H1 (cell line): Measurements from ENCODE around the gene MTHFD1. TPM values are rescaled to one million over a fixed set of nuclear protein-coding genes. Genes with fewer than 3 reads are reported as not detected.

Source experiments
- CTCF ChIA-PET: fragments of 300-600 bp; sonication (Branson Sonifier 250); formaldehyde crosslinking; loops from one replicate; lab custom pipeline; 2021; ENCODE audit not compliant: partially characterized antibody; lab: Charles Lee
- POLR2A ChIA-PET: fragments of 300-600 bp; sonication (Branson Sonifier 250); formaldehyde crosslinking; loops from one replicate; lab custom pipeline; 2021; ENCODE audit warnings: inconsistent platforms; ENCODE audit not compliant: partially characterized antibody; lab: Charles Lee
- DNase-seq, 2 experiments: peaks; one replicate each; pipeline versions ENCODE4 v3.0.0 to v3.0.0-alpha.2; 2010 to 2022; ENCODE audit warnings: low spot score in 2 of 2, low read depth in 1 of 2, mixed read lengths in 1 of 2
- FAIRE-seq: peaks from 2 replicates; lab custom pipeline; 2011; peaks lifted over from hg19 to GRCh38; lab: Jason Lieb, UNC
- H2AFZ ChIP-seq: 2 replicates; pipeline ENCODE4 v1.8.1; 2012; ENCODE audit warnings: low read length, inconsistent platforms
- H2AK5ac ChIP-seq: 2 replicates; pipeline ENCODE4 v1.6.1; 2013; ENCODE audit warnings: low read depth, low read length
- H2BK120ac ChIP-seq: replicated peaks from 2 replicates; pipeline ENCODE3; 2013; ENCODE audit warnings: low read depth, low read length, inconsistent platforms
- H2BK12ac ChIP-seq: 2 replicates; pipeline ENCODE4 v1.6.1; 2013; ENCODE audit warnings: low read depth, low read length
- H2BK15ac ChIP-seq: 2 replicates; pipeline ENCODE4 v1.6.1; 2013; ENCODE audit warnings: low read length
- H2BK20ac ChIP-seq: 2 replicates; pipeline ENCODE4 v1.6.1; 2013; ENCODE audit warnings: low read length
- H2BK5ac ChIP-seq: 2 replicates; pipeline ENCODE4 v1.6.1; 2013; ENCODE audit warnings: low read depth, low read length
- H3K14ac ChIP-seq: 2 replicates; pipeline ENCODE4 v1.6.1; 2013; ENCODE audit warnings: inconsistent platforms; ENCODE audit not compliant: insufficient read length
- H3K18ac ChIP-seq: 2 replicates; pipeline ENCODE4 v1.6.1; 2013; ENCODE audit warnings: low read length; ENCODE audit errors: extremely low read depth
- H3K23ac ChIP-seq: 2 replicates; pipeline ENCODE4 v1.6.1; 2013; ENCODE audit warnings: inconsistent platforms; ENCODE audit not compliant: insufficient read length
- H3K23me2 ChIP-seq: 2 replicates; pipeline ENCODE4 v1.6.1; 2013; ENCODE audit warnings: low read depth, low read length
- H3K27ac ChIP-seq: 2 replicates; pipeline ENCODE4 v1.6.1; 2011; ENCODE audit warnings: low read depth, low read length, inconsistent platforms
- H3K27me3 ChIP-seq, 4 experiments: replicated peaks in 1 of 4; 1 replicate in 1 of 4; 2 replicates in 3 of 4; pipeline versions ENCODE4 v1.6.1 to v1.8.1; 2011 to 2013; ENCODE audit warnings: low read length in 3 of 4, mild to moderate bottlenecking in 3 of 4, inconsistent platforms in 2 of 4, mixed read lengths in 2 of 4, moderate library complexity in 1 of 4; ENCODE audit not compliant: control insufficient read depth in 3 of 4, insufficient read depth in 3 of 4; ENCODE audit errors: extremely low read depth in 1 of 4
- H3K36me3 ChIP-seq, 4 experiments: 2 replicates each; pipeline versions ENCODE4 v1.6.1 to v1.8.1; 2011 to 2013; ENCODE audit warnings: mild to moderate bottlenecking in 4 of 4, low read length in 3 of 4, moderate library complexity in 2 of 4, control low read depth in 1 of 4, inconsistent platforms in 1 of 4; ENCODE audit not compliant: insufficient read depth in 4 of 4, control insufficient read depth in 2 of 4
- H3K4ac ChIP-seq: replicated peaks from 2 replicates; pipeline ENCODE3; 2013; ENCODE audit warnings: low read length, low read depth, mixed read lengths, inconsistent platforms; ENCODE audit not compliant: insufficient read length
- H3K4me1 ChIP-seq, 4 experiments: replicated peaks in 1 of 4; 1 replicate in 1 of 4; 2 replicates in 3 of 4; pipeline versions ENCODE4 v1.6.1 to v1.8.1; 2011 to 2013; ENCODE audit warnings: low read length in 3 of 4, inconsistent platforms in 2 of 4, mixed read lengths in 1 of 4; ENCODE audit not compliant: insufficient read depth in 4 of 4, control insufficient read depth in 3 of 4
- H3K4me2 ChIP-seq, 2 experiments: 2 replicates each; pipeline versions ENCODE4 v1.6.1 to v1.8.1; 2011 to 2013; ENCODE audit warnings: low read depth in 2 of 2, low read length in 2 of 2, control low read depth in 1 of 2, inconsistent platforms in 1 of 2, mild to moderate bottlenecking in 1 of 2; ENCODE audit not compliant: insufficient read depth in 1 of 2
- H3K4me3 ChIP-seq, 4 experiments: fragments of 200-600, 300-600 bp in 1 of 4; sonication (generic), shearing (Covaris generic), sonication (Bioruptor Twin) in 1 of 4; 2 replicates each; pipeline versions ENCODE4 v1.5.1 to v1.8.1; 2011 to 2016; ENCODE audit warnings: low read length in 4 of 4, low read depth in 3 of 4, control low read depth in 2 of 4, inconsistent platforms in 2 of 4, mild to moderate bottlenecking in 2 of 4, mixed read lengths in 1 of 4, moderate library complexity in 1 of 4; ENCODE audit not compliant: insufficient read depth in 2 of 4; ENCODE audit errors: extremely low read depth in 1 of 4
- H3K56ac ChIP-seq: replicated peaks from 2 replicates; pipeline ENCODE3; 2013; ENCODE audit warnings: low read depth, mild to moderate bottlenecking, mixed read lengths, low read length, inconsistent platforms; ENCODE audit not compliant: insufficient read length
- H3K79me1 ChIP-seq: 2 replicates; pipeline ENCODE4 v1.6.1; 2013; ENCODE audit warnings: low read depth, low read length, control low read depth
- H3K79me2 ChIP-seq, 2 experiments: 2 replicates each; pipeline versions ENCODE4 v1.6.1 to v1.8.1; 2012 to 2013; ENCODE audit warnings: low read length in 2 of 2, mild to moderate bottlenecking in 2 of 2, inconsistent platforms in 1 of 2; ENCODE audit not compliant: insufficient read depth in 2 of 2, control insufficient read depth in 1 of 2
- H3K9ac ChIP-seq, 4 experiments: replicated peaks in 1 of 4; 1 replicate in 1 of 4; 2 replicates in 3 of 4; pipeline versions ENCODE4 v1.6.1 to v1.8.1; 2011 to 2013; ENCODE audit warnings: low read depth in 3 of 4, low read length in 3 of 4, control low read depth in 2 of 4, mild to moderate bottlenecking in 2 of 4, moderate library complexity in 2 of 4, inconsistent platforms in 1 of 4; ENCODE audit errors: extremely low read depth in 1 of 4
- H3K9me3 ChIP-seq, 2 experiments: 2 replicates each; pipeline versions ENCODE4 v1.6.1 to v1.8.1; 2012 to 2013; ENCODE audit warnings: mild to moderate bottlenecking in 2 of 2, moderate library complexity in 2 of 2, control low read depth in 1 of 2, inconsistent platforms in 1 of 2, low read depth in 1 of 2, low read length in 1 of 2, mixed read lengths in 1 of 2; ENCODE audit not compliant: insufficient read depth in 2 of 2
- H4K20me1 ChIP-seq, 2 experiments: replicated peaks in 1 of 2; 2 replicates each; pipeline versions ENCODE3 to v1.8.1; 2011 to 2013; ENCODE audit warnings: inconsistent platforms in 2 of 2, low read length in 2 of 2, mild to moderate bottlenecking in 1 of 2; ENCODE audit not compliant: insufficient read depth in 2 of 2, control insufficient read depth in 1 of 2
- H4K5ac ChIP-seq: 2 replicates; pipeline ENCODE4 v1.6.1; 2013; ENCODE audit warnings: low read length, low read depth, mixed read lengths, inconsistent platforms; ENCODE audit not compliant: insufficient read length
- H4K8ac ChIP-seq: 2 replicates; pipeline ENCODE4 v1.8.0; 2013; ENCODE audit warnings: mild to moderate bottlenecking, moderate library complexity, low read length, inconsistent platforms; ENCODE audit not compliant: insufficient read depth; ENCODE audit errors: extremely low read depth
- H4K91ac ChIP-seq: replicated peaks from 2 replicates; pipeline ENCODE3; 2013; ENCODE audit warnings: low read length, mixed read lengths, inconsistent platforms; ENCODE audit not compliant: insufficient read length
- RNF2 ChIP-seq: fragments of 200-900, 300-1000 bp; sonication (generic); IDR thresholded peaks from 2 replicates; pipeline ENCODE4 v1.7.1; 2016; ENCODE audit warnings: borderline replicate concordance, low read depth, mild to moderate bottlenecking, antibody characterized with exemption, low read length; ENCODE audit not compliant: poor library complexity, severe bottlenecking; ENCODE audit errors: missing control alignments
- TEAD4 ChIP-seq: IDR thresholded peaks from 2 replicates; pipeline ENCODE4 v1.6.1; 2012; ENCODE audit warnings: low read depth, low read length, inconsistent platforms, mixed read lengths
- WGBS, 2 experiments: shearing (Covaris generic) in 1 of 2; methylation state at CpG; one replicate each; pipeline versions ENCODE4 v1.1.6 to v1.1.7; 2013 to 2015; ENCODE audit warnings: low lambda C conversion rate in 2 of 2, mixed read lengths in 2 of 2, inconsistent platforms in 1 of 2, low coverage in 1 of 2, missing lambda C conversion rate in 1 of 2; ENCODE audit not compliant: insufficient replicate concordance in 2 of 2, insufficient coverage in 1 of 2, insufficient read length in 1 of 2; ENCODE audit errors: extremely low coverage in 1 of 2, missing lambda C conversion rate in 1 of 2; 5-methylcytosine and 5-hydroxymethylcytosine counted together
- polyA plus RNA-seq, 7 experiments: library from polyadenylated mRNA; depleted of rRNA in 3 of 7; stranded (reverse) in 5 of 7; unstranded in 2 of 7; fragments of >200 nt in 5 of 7; fragments of 200-250 nt in 2 of 7; gene quantifications; 1 replicate in 5 of 7; 2 replicates in 1 of 7; 4 replicates in 1 of 7; pipeline versions ENCODE4 v1.2.1 to v1.2.3, GENCODE V29; 2011 to 2013; ENCODE audit warnings: missing spikeins in 2 of 7, mixed read lengths in 2 of 7
- total RNA-seq: library from RNA; stranded (reverse); fragmentation: NEBNext Ultra II Directional; extraction: Animal tissue kit (Norgen Biotek cat#: 25700); gene quantifications from 2 replicates; pipeline ENCODE4 v1.2.1, GENCODE V29; 2021
- TF ChIP-seq, protein P1 (sequence below): IDR thresholded peaks from 2 replicates; pipeline ENCODE4 v1.6.1; 2012; ENCODE audit warnings: inconsistent platforms

The MTHFD1 gene
- total and polyA plus RNA-seq, 2 of the 8 experiments (the other 6 are each of a cell fraction or from before 2014, with no cell fraction given): 79.7 to 332 TPM

DNA sequence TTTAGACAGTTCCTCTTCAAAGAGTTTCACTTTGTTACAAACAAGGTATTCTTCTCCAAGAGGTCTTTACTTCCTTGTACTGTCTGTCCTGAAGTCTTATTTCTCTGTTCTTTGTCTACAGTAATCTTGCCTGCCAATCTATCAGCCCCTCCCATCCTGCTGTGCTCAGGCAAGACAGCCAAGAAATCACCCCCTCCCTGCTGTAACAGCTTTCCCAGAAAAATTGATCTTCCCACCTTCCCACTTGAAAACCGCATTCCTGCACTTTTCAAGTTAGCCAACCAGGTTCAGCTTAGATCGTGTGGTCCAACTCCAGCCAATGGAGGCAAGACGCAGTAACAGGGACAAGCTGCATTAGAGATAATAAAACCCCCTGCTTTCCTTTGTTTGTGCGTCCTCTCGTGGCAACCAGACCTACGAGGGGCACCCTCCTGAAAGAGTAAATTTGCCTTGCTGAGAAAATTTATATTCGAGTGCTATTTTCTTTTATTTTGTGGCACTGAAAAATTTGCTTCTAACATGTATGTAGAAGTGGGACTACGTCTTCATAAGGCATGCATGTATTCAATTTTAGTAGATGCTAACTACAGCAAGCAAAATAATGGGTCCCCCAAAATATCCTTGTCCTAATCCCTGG lies 47.5 kb upstream of the MTHFD1 start:
- no peak for DNase-seq
- Histone ChIP-seq H3K14ac (no peak overlapping the region), H4K8ac (no peak overlapping the region), H3K79me1 (no peaks in the 10 kb centered on the region), H2BK15ac (peak overlapping the region; percentile 50; the same call in 1 of the 2 replicates), H3K9me3 (no peaks in the 10 kb centered on the region), H2BK12ac (no peak overlapping the region), H4K5ac (no peak overlapping the region), H2AK5ac (no peak overlapping the region), H3K4ac (no peak overlapping the region), H3K56ac (no peak overlapping the region), H3K4me1 (peaks cover 6 to 14% (median 9%) of the 10 kb centered on the region in 4 experiments; a peak in 6 of 7 replicates), H4K91ac (no peak overlapping the region), H2AFZ (peak overlapping the region; percentile 47; the same call in 1 of the 2 replicates), H3K23ac (no peak overlapping the region), H3K18ac (no peak overlapping the region), H3K27me3 (no peaks in the 10 kb centered on the region), H3K36me3 (no peaks in the 10 kb centered on the region), H2BK5ac (peak overlapping the region; percentile 71; the same call in 1 of the 2 replicates), H3K23me2 (peaks cover 14% of the 10 kb centered on the region), H3K4me2 (no peak overlapping the region), H2BK20ac (no peak overlapping the region), H3K9ac (no peak overlapping the region), H4K20me1 (no peaks in the 10 kb centered on the region), H3K4me3 (no peak overlapping the region), H2BK120ac (no peak overlapping the region), H3K79me2 (peaks cover 0 to 8% of the 10 kb centered on the region in 2 experiments; a peak in 2 of 4 replicates), H3K27ac (no peak overlapping the region)
- FAIRE-seq: no peak
- 63% methylated on average over 8 of the region's 8 CpGs; no CpG with 5 or more reads in 1 of the 2 experiments for WGBS, 2 experiments
- POLR2A ChIA-PET: interaction anchor here (1.5 to 5.7 kb wide), 6 partner anchors 10 to 199 kb away, joined by 3 to 30 read pairs (median 8); partner anchors contain the start of genes HSPA2, MTHFD1 and ZBTB1
- TF ChIP-seq RNF2 (no peak), TEAD4 (0 out of 2 replicates have a peak, but pooled peaks have one; percentile 50)
- TF ChIP-seq, protein P1, sequence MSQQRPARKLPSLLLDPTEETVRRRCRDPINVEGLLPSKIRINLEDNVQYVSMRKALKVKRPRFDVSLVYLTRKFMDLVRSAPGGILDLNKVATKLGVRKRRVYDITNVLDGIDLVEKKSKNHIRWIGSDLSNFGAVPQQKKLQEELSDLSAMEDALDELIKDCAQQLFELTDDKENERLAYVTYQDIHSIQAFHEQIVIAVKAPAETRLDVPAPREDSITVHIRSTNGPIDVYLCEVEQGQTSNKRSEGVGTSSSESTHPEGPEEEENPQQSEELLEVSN: peak; percentile 37; the same call in 1 of the 2 replicates
- CTCF ChIA-PET: interaction anchor here (1.1 to 9.4 kb wide), 4 partner anchors 12 to 88 kb away, joined by 3 to 56 read pairs (median 4); no protein-coding TSS in a partner anchor
